ENCODE measurements around the gene SP4.

Gene SP4

GRCh38 chr7:21504021-21504420 is 76.1 kb downstream of the SP4 start:
- TF ChIP-seq SUZ12 (IDR thresholded peaks at IDR 0.05) (no peak), ARNT (IDR thresholded peaks at IDR 0.05) (no peak), ZNF384 (IDR thresholded peaks at IDR 0.05) (no peak), TARDBP (IDR thresholded peaks at IDR 0.05) (no peak), LEF1 (IDR thresholded peaks at IDR 0.05; ENCODE audit: borderline replicate concordance) (no peak), FOXA1 (IDR thresholded peaks at IDR 0.05) (no peak), NFRKB (IDR thresholded peaks at IDR 0.05) (no peak), HDGF (IDR thresholded peaks at IDR 0.05; ENCODE audit: borderline replicate concordance) (no peak), L3MBTL2 (conservative IDR thresholded peaks at IDR 0.05) (no peak), PKNOX1 (IDR thresholded peaks at IDR 0.05) (no peak), BHLHE40 (IDR thresholded peaks at IDR 0.05; ENCODE audit: borderline replicate concordance) (no peak), SP1 (IDR thresholded peaks at IDR 0.05) (no peak), ELF4 (IDR thresholded peaks at IDR 0.05) (no peak), FOXM1 (IDR thresholded peaks at IDR 0.05; ENCODE audit: borderline replicate concordance) (no peak), FOXK2 (IDR thresholded peaks at IDR 0.05) (no peak), CTBP1 (IDR thresholded peaks at IDR 0.05; ENCODE audit: borderline replicate concordance) (no peak)
- ChIA-PET POLR2A (no interaction called here), CTCF (interaction anchor here (0.6 kb wide), 1 partner anchor 103 kb away, joined by 3 read pairs; no protein-coding TSS in a partner anchor)
- no peak for DNase-seq (ENCODE audit: extremely low spot score)

DNA sequence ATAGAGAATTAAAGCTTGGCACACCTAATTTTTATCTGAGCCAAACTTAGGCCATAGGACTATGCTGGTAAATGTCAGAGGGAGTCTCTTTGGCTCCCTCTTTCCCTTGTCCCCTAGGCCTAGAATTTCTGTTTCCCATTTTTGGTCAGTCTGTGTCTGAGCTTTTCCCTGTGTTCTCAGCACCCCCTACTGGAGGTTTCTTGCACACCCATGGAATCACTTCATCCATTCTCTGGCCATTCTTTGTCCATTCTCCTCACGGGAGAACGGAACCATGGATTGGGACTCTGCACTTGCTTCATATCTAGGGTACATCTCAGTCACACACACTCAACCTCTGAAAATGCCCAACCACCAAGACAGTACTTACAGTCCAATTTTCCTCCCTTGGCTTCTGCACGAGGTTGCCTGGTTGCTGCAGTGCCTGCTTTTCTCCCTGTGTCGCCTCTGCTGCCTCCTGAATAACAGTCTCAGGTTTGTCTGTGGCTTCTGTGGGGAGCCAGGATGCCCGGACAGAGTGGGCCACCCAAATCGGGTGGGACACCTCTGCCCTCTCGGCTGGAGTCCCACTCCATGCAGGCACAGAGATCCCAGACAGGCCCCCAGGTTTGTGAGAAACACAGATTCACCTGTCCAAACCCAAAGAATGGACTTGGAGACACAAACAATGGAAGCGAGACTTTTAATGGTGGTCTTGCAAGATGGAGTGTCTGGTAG is 79.9 kb downstream of the SP4 start:
- DNase-seq (ENCODE audit: extremely low spot score) = peak; percentile 10
- TF ChIP-seq L3MBTL2 (conservative IDR thresholded peaks at IDR 0.05) (no peak), ELF4 (IDR thresholded peaks at IDR 0.05) (no peak), ARNT (IDR thresholded peaks at IDR 0.05) (no peak), CTBP1 (IDR thresholded peaks at IDR 0.05; ENCODE audit: borderline replicate concordance) (no peak), FOXM1 (IDR thresholded peaks at IDR 0.05; ENCODE audit: borderline replicate concordance) (no peak), TARDBP (IDR thresholded peaks at IDR 0.05) (no peak), SP1 (IDR thresholded peaks at IDR 0.05) (no peak), LEF1 (IDR thresholded peaks at IDR 0.05; ENCODE audit: borderline replicate concordance) (no peak), SUZ12 (IDR thresholded peaks at IDR 0.05) (no peak), BHLHE40 (IDR thresholded peaks at IDR 0.05; ENCODE audit: borderline replicate concordance) (no peak), FOXK2 (IDR thresholded peaks at IDR 0.05) (no peak), FOXA1 (IDR thresholded peaks at IDR 0.05) (no peak), PKNOX1 (IDR thresholded peaks at IDR 0.05) (no peak), ZNF384 (IDR thresholded peaks at IDR 0.05) (no peak), HDGF (IDR thresholded peaks at IDR 0.05; ENCODE audit: borderline replicate concordance) (no peak), NFRKB (IDR thresholded peaks at IDR 0.05) (no peak)
- ChIA-PET POLR2A (no interaction called here), CTCF (interaction anchor here (0.6 kb wide), 1 partner anchor 244 kb away, joined by 3 read pairs; no protein-coding TSS in a partner anchor)

- DNase-seq (ENCODE audit: extremely low spot score) = no peak
- ChIA-PET POLR2A (no interaction called here), CTCF (no interaction called here)
- TF ChIP-seq PKNOX1 (IDR thresholded peaks at IDR 0.05) (no peak), SP1 (IDR thresholded peaks at IDR 0.05) (no peak), L3MBTL2 (conservative IDR thresholded peaks at IDR 0.05) (no peak), BHLHE40 (IDR thresholded peaks at IDR 0.05; ENCODE audit: borderline replicate concordance) (no peak), SUZ12 (IDR thresholded peaks at IDR 0.05) (no peak), HDGF (IDR thresholded peaks at IDR 0.05; ENCODE audit: borderline replicate concordance) (no peak), ARNT (IDR thresholded peaks at IDR 0.05) (no peak), CTBP1 (IDR thresholded peaks at IDR 0.05; ENCODE audit: borderline replicate concordance) (no peak), LEF1 (IDR thresholded peaks at IDR 0.05; ENCODE audit: borderline replicate concordance) (no peak), ZNF384 (IDR thresholded peaks at IDR 0.05) (no peak), NFRKB (IDR thresholded peaks at IDR 0.05) (no peak), FOXK2 (IDR thresholded peaks at IDR 0.05) (no peak), FOXA1 (IDR thresholded peaks at IDR 0.05) (no peak)
These were observed 80.7 kb downstream of the SP4 start for GRCh38 chr7:21508538-21508937.

DNA sequence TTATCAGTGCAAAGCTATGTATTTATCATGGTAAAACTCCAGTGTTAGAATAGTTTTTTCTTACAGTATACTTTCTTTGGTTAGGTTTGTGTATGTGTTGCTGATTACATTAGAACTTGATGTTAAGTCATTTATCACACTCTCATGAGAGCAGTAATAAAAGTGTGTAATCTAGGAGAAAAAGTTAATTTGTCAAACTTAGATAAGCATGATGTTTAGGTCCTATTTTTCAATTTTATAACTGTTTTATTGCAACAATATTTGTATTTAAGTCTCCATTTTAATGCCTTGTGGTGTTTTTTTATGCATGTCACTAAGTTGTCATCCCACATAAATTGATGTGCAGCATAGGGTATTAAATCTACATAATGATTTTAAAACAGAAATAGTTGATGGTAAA is 86.2 kb downstream of the SP4 start:
- CTCF ChIA-PET = no interaction called here
- POLR2A ChIA-PET = no interaction called here
- no peak for TF ChIP-seq FOXK2 (IDR thresholded peaks at IDR 0.05)
- TF ChIP-seq BHLHE40 (IDR thresholded peaks at IDR 0.05; ENCODE audit: borderline replicate concordance) = no peak
- TF ChIP-seq FOXA1 (IDR thresholded peaks at IDR 0.05) = no peak
- TF ChIP-seq HDGF (IDR thresholded peaks at IDR 0.05; ENCODE audit: borderline replicate concordance) = no peak
- no peak for TF ChIP-seq L3MBTL2 (conservative IDR thresholded peaks at IDR 0.05)
- peak; percentile 63; the same call in 1 of the 2 replicates for TF ChIP-seq CTBP1 (IDR thresholded peaks at IDR 0.05; ENCODE audit: borderline replicate concordance)
- no peak for TF ChIP-seq ELF4 (IDR thresholded peaks at IDR 0.05)
- peak; percentile 47; the same call in 1 of the 2 replicates for TF ChIP-seq ZNF384 (IDR thresholded peaks at IDR 0.05)
- no peak for TF ChIP-seq FOXM1 (IDR thresholded peaks at IDR 0.05; ENCODE audit: borderline replicate concordance)
- TF ChIP-seq TARDBP (IDR thresholded peaks at IDR 0.05) = no peak
- TF ChIP-seq LEF1 (IDR thresholded peaks at IDR 0.05; ENCODE audit: borderline replicate concordance) = no peak
- TF ChIP-seq PKNOX1 (IDR thresholded peaks at IDR 0.05) = peak; percentile 89
- TF ChIP-seq ARNT (IDR thresholded peaks at IDR 0.05) = no peak
- no peak for TF ChIP-seq SUZ12 (IDR thresholded peaks at IDR 0.05)
- TF ChIP-seq SP1 (IDR thresholded peaks at IDR 0.05) = no peak
- TF ChIP-seq NFRKB (IDR thresholded peaks at IDR 0.05) = no peak
- DNase-seq (ENCODE audit: extremely low spot score) = no peak

- ChIA-PET POLR2A (no interaction called here), CTCF (no interaction called here)
- no peak for TF ChIP-seq FOXK2 (IDR thresholded peaks at IDR 0.05)
- no peak for TF ChIP-seq NFRKB (IDR thresholded peaks at IDR 0.05)
- TF ChIP-seq TARDBP (IDR thresholded peaks at IDR 0.05) = no peak
- no peak for TF ChIP-seq FOXA1 (IDR thresholded peaks at IDR 0.05)
- no peak for TF ChIP-seq ARNT (IDR thresholded peaks at IDR 0.05)
- no peak for TF ChIP-seq SUZ12 (IDR thresholded peaks at IDR 0.05)
- TF ChIP-seq BHLHE40 (IDR thresholded peaks at IDR 0.05; ENCODE audit: borderline replicate concordance) = no peak
- TF ChIP-seq SP1 (IDR thresholded peaks at IDR 0.05) = no peak
- TF ChIP-seq ELF4 (IDR thresholded peaks at IDR 0.05) = no peak
- TF ChIP-seq LEF1 (IDR thresholded peaks at IDR 0.05; ENCODE audit: borderline replicate concordance) = no peak
- TF ChIP-seq PKNOX1 (IDR thresholded peaks at IDR 0.05) = no peak
- TF ChIP-seq CTBP1 (IDR thresholded peaks at IDR 0.05; ENCODE audit: borderline replicate concordance) = no peak
- no peak for TF ChIP-seq ZNF384 (IDR thresholded peaks at IDR 0.05)
- no peak for TF ChIP-seq HDGF (IDR thresholded peaks at IDR 0.05; ENCODE audit: borderline replicate concordance)
- TF ChIP-seq FOXM1 (IDR thresholded peaks at IDR 0.05; ENCODE audit: borderline replicate concordance) = no peak
- TF ChIP-seq L3MBTL2 (conservative IDR thresholded peaks at IDR 0.05) = no peak
- no peak for DNase-seq (ENCODE audit: extremely low spot score)
These were observed 96.8 kb downstream of the SP4 start for GRCh38 chr7:21524680-21525079.
